Uterus (tissue), 4 donors: ENCODE data around the gene ANKRD11. TPM values are rescaled to one million over a fixed set of nuclear protein-coding genes. Genes with fewer than 3 reads are reported as not detected.
A peak's percentile ranks its signal among the peaks of the same experiment; 100 is the strongest.

Experiments used
- DNase-seq, 2 donors: peaks; one replicate each; pipeline ENCODE4 v3.0.0-alpha.2; 2019 to 2020
- H3K27ac ChIP-seq, 2 donors: fragments of 200-600 bp; sonication (generic); 1 replicate in 1 of 2; 2 replicates in 1 of 2; pipeline ENCODE4 v1.5.1; 2016 to 2018
- H3K27me3 ChIP-seq, 2 donors: fragments of 200-600 bp; sonication (generic); one replicate each; pipeline ENCODE4 v1.5.1; 2018 to 2019; ENCODE audit warnings: control low read depth in 1 of 2
- H3K36me3 ChIP-seq, 2 donors: fragments of 200-600 bp; sonication (generic); one replicate each; pipeline ENCODE4 v1.5.1; 2019; ENCODE audit warnings: control low read depth in 1 of 2
- H3K4me1 ChIP-seq, 2 donors: fragments of 200-600 bp; sonication (generic); one replicate each; pipeline ENCODE4 v1.5.1; 2018 to 2019; ENCODE audit warnings: control low read depth in 1 of 2
- H3K4me3 ChIP-seq, 2 donors: fragments of 200-600 bp; sonication (generic); 1 replicate in 1 of 2; 2 replicates in 1 of 2; pipeline ENCODE4 v1.5.1; 2018 to 2019; ENCODE audit warnings: mild to moderate bottlenecking in 1 of 2
- H3K9me3 ChIP-seq, 2 donors: fragments of 200-600 bp; sonication (generic); one replicate each; pipeline ENCODE4 v1.5.1; 2019; ENCODE audit warnings: control low read depth in 1 of 2
- POLR2A ChIP-seq, 2 donors: fragments of 450-650 bp; IDR thresholded peaks; one replicate each; pipeline ENCODE4 v1.6.1; 2016; ENCODE audit warnings: antibody characterized with exemption in 2 of 2, mild to moderate bottlenecking in 1 of 2, moderate library complexity in 1 of 2
- intact Hi-C: fragments of 100-400 bp; cut with DNase I; formaldehyde crosslinking; loops from one replicate; pipeline ENCODE4 v1.15.1; 2023; ENCODE audit warnings: low total_unique reads
- total RNA-seq, 4 donors: library from RNA; depleted of rRNA in 3 of 4; stranded (reverse); fragments of >200 nt in 3 of 4; gene quantifications; one replicate each; pipeline versions ENCODE4 v1.1.0 to v1.2.4, GENCODE V29; 2014 to 2023
- TF ChIP-seq, protein P1 (sequence below), 4 experiments: fragments of 200-600 bp in 2 of 4; fragments of 450-650 bp in 2 of 4; sonication (generic) in 2 of 4; IDR thresholded peaks; one replicate each; pipeline ENCODE4 v1.5.1; 2016 to 2019; ENCODE audit warnings: antibody characterized with exemption in 4 of 4, mild to moderate bottlenecking in 2 of 4, moderate library complexity in 1 of 4
- donor health status: DM: yes; HTN: yes; CAD: no.

Gene ANKRD11
- total RNA-seq, 4 donors from 2014 or later: 20.5 to 182 (median 45.5) TPM

DNA sequence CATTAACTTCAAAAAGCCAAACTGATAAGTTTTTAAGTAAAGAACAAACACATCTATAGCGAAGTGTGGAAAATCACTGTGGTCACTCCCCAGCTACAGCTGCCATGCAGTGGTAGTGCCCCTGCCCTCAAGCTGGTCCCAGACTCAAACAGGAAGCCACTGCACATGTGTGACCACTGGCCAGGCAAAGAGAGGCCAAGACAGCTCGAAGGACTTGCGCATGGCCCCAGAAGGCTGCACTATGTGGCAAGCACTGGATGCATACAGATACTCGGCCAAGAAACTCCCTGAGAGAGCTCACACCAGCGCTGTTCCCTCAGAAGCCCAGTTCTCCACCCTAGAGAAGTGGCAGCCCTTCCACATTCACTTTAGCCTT is 82.4 kb downstream of the ANKRD11 start:
- intact Hi-C loops: no loop called here
- no peaks in the 10 kb centered on the region for H3K36me3 ChIP-seq
- H3K27ac ChIP-seq: no peak overlapping the region
- TF ChIP-seq POLR2A (IDR thresholded peaks at IDR 0.05): no peak
- TF ChIP-seq, protein P1, sequence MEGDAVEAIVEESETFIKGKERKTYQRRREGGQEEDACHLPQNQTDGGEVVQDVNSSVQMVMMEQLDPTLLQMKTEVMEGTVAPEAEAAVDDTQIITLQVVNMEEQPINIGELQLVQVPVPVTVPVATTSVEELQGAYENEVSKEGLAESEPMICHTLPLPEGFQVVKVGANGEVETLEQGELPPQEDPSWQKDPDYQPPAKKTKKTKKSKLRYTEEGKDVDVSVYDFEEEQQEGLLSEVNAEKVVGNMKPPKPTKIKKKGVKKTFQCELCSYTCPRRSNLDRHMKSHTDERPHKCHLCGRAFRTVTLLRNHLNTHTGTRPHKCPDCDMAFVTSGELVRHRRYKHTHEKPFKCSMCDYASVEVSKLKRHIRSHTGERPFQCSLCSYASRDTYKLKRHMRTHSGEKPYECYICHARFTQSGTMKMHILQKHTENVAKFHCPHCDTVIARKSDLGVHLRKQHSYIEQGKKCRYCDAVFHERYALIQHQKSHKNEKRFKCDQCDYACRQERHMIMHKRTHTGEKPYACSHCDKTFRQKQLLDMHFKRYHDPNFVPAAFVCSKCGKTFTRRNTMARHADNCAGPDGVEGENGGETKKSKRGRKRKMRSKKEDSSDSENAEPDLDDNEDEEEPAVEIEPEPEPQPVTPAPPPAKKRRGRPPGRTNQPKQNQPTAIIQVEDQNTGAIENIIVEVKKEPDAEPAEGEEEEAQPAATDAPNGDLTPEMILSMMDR (IDR thresholded peaks at IDR 0.05): no peak
- H3K27me3 ChIP-seq: no peaks in the 10 kb centered on the region
- no peaks in the 10 kb centered on the region for H3K9me3 ChIP-seq
- peak in 1 of 2 donors; percentile 38 for DNase-seq
- peaks cover 19 to 25% of the 10 kb centered on the region in 2 donors for H3K4me1 ChIP-seq
- H3K4me3 ChIP-seq: no peak overlapping the region

DNA sequence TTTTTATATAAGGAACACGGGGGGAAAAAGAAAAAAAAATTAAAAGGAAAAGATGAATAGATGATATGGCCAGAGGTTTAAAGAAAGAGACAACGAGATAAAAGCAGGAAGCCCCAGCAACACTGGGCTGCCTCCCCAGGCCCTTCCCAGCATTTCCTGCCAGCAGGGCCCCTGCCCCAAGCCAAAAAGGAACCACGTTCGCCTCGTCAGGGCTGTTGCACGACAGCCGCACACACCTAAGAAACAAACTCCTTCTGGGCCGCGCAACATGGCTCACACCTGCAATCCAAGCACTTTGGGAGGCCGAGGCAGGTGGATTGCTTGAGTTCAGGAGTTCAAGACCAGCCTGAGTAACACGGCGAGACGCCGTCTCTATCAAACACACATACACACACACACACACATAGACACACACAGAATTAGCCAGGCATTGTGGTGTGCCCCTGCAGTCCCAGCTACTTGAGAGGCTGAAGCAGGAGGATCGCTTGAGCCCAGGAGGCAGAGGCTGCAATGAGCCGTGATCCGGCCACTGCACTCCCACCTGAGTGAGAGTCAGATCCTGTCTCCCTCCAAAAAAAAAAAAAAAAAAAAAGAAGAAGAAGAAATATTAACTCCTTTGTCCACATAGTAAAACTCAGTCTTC is 83.0 kb downstream of the ANKRD11 start:
- intact Hi-C loops: no loop called here
- Histone ChIP-seq H3K36me3 (no peaks in the 10 kb centered on the region), H3K27me3 (no peaks in the 10 kb centered on the region), H3K9me3 (no peaks in the 10 kb centered on the region), H3K4me3 (no peak overlapping the region), H3K4me1 (peaks cover 19 to 25% of the 10 kb centered on the region in 2 donors), H3K27ac (no peak overlapping the region)
- no peak for TF ChIP-seq POLR2A (IDR thresholded peaks at IDR 0.05)
- TF ChIP-seq, protein P1 (IDR thresholded peaks at IDR 0.05): no peak
- DNase-seq: no peak

DNA sequence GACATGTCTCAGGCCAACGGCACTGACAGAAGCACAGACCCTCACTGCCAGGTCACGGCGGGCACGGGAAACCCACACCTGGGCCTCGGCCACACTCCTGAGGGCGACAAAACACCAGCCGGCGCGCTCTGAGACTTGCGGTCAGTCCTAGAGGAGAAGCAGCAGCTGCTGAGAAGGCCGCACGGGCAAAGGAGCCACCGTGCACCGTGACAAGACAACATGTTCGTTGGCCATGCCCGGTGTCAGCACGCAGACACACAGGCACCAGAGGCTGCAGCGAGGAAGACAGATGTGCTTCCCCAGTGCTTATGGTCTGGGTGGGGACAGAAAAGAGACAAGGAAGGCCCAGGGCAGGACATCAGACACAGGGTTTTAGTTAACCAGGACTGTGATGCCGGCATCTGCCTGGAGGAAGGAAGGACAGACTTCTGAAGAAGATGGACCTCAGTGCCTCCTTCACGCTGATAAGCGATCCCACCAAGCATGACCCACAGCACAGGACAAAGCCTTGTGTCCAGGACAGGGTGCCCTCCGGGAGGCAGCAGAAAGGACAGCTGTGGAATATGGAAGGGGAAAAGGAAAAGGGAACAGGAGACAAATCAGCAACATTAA is 84.0 kb downstream of the ANKRD11 start:
- Histone ChIP-seq H3K36me3 (no peaks in the 10 kb centered on the region), H3K27ac (no peak overlapping the region), H3K27me3 (no peaks in the 10 kb centered on the region), H3K4me3 (no peak overlapping the region), H3K9me3 (no peaks in the 10 kb centered on the region), H3K4me1 (peaks cover 16 to 21% of the 10 kb centered on the region in 2 donors)
- no peak for DNase-seq
- TF ChIP-seq, protein P1 (IDR thresholded peaks at IDR 0.05): no peak
- TF ChIP-seq POLR2A (IDR thresholded peaks at IDR 0.05): no peak
- intact Hi-C loops: no loop called here

DNA sequence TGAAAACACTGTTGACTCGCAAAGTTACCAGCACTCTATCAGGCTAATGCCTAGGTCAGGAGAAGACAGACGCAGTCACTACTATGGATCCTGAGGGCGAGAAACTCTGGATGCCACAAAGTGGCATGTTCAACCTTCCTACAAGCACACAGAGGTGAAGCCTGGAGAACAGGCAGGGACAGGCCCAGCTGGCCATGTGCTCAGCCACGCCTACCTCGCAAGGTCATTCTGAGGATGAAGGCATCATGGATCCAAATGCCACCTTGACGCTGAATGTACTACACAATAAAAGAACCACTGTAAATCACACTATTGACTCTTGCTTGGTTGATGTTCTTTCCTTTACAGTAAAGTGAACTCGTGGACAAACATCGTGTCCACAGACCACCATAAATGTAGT is 85.8 kb downstream of the ANKRD11 start:
- Histone ChIP-seq H3K27me3 (no peaks in the 10 kb centered on the region), H3K4me3 (no peak overlapping the region), H3K9me3 (no peaks in the 10 kb centered on the region), H3K4me1 (peaks cover 5 to 14% of the 10 kb centered on the region in 2 donors), H3K27ac (no peak overlapping the region), H3K36me3 (no peaks in the 10 kb centered on the region)
- no peak for TF ChIP-seq POLR2A (IDR thresholded peaks at IDR 0.05)
- TF ChIP-seq, protein P1 (IDR thresholded peaks at IDR 0.05): no peak
- no peak for DNase-seq
- intact Hi-C loops: no loop called here

DNA sequence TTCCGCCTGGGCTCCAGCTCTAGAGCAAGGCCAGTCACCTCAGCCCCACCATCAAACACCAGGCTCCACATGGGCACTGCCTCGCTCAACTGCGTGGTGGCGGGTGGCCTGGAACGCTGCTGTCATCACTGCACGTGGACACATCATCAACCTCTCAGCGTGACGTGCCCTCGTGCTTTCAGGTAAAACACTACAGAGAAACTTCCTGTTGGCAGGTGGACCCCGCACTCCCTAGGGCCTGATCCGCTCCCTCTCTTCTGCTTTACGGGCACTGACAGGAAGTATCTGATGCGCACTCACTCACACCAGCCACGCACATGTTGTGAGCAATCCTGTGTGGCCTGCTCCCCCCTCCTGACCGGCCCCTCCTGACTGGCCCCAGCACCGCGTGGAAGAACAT is 87.4 kb downstream of the ANKRD11 start:
- Histone ChIP-seq H3K27me3 (no peaks in the 10 kb centered on the region), H3K4me1 (peaks cover 0 to 8% of the 10 kb centered on the region in 2 donors), H3K27ac (no peak overlapping the region), H3K36me3 (no peaks in the 10 kb centered on the region), H3K4me3 (no peak overlapping the region), H3K9me3 (no peaks in the 10 kb centered on the region)
- DNase-seq: no peak
- TF ChIP-seq, protein P1 (IDR thresholded peaks at IDR 0.05): no peak
- no peak for TF ChIP-seq POLR2A (IDR thresholded peaks at IDR 0.05)
- intact Hi-C loops: no loop called here
